HepG2 (cell line): ENCODE measurements around the gene SCN4B. TPM values are rescaled to one million over a fixed set of nuclear protein-coding genes. Genes with fewer than 3 reads are reported as not detected.

Experiments
- ATAC-seq: fragments of 200-7000 bp; cut with Tn5 transposase; 3 replicates; pipeline ENCODE4 v1.9.1; 2020; ENCODE audit warnings: mild to moderate bottlenecking, moderate library complexity
- BruUV-seq: library from RNA; stranded (reverse); fragments of 400-500 nt; replicated peaks from 2 replicates; lab custom pipeline; 2021; lab: Mats Ljungman, UMichigan
- CTCF ChIA-PET: fragments of 300-600 bp; formaldehyde crosslinking; extraction: SDS; loops from one replicate; lab custom pipeline; 2021; ENCODE audit warnings: low total read pairs, inconsistent platforms, low intra/inter-chr PET ratio; lab: Yijun Ruan, JAX
- POLR2A ChIA-PET: fragments of 350-600 bp; sonication (Branson Sonifier 250); formaldehyde crosslinking; loops from one replicate; lab custom pipeline; 2020; ENCODE audit warnings: antibody characterized with exemption, inconsistent platforms; lab: Yijun Ruan, JAX
- DNase-seq: peaks from one replicate; pipeline ENCODE4 v3.0.0-alpha.2; 2015; ENCODE audit warnings: low spot score
- FAIRE-seq: peaks from 3 replicates; lab custom pipeline; 2011; peaks lifted over from hg19 to GRCh38; lab: Jason Lieb, UNC
- H2AFZ ChIP-seq: one replicate; pipeline ENCODE4 v1.6.1; 2011; ENCODE audit warnings: low read length, inconsistent platforms
- H3K27ac ChIP-seq: fragments of 300-600 bp; 3 replicates; pipeline ENCODE4 v1.8.0; 2011; ENCODE audit warnings: mixed run types, mild to moderate bottlenecking, mixed read lengths, low read length, inconsistent platforms; ENCODE audit not compliant: insufficient read depth; ENCODE audit errors: extremely low read length
- H3K27me3 ChIP-seq, 2 experiments: fragments of 200-600 bp in 1 of 2; 2 replicates in 1 of 2; 3 replicates in 1 of 2; pipeline versions ENCODE4 v1.6.0 to v1.8.0; 2011; ENCODE audit warnings: low read length in 2 of 2, mild to moderate bottlenecking in 2 of 2, moderate library complexity in 2 of 2, inconsistent platforms in 1 of 2; ENCODE audit not compliant: insufficient read depth in 2 of 2, control insufficient read depth in 1 of 2
- H3K36me3 ChIP-seq, 2 experiments: fragments of 200-600 bp in 1 of 2; replicated peaks in 1 of 2; 2 replicates in 1 of 2; 3 replicates in 1 of 2; pipeline versions ENCODE4 v1.5.1 to v1.8.0; 2011; ENCODE audit warnings: low read length in 2 of 2, inconsistent platforms in 1 of 2; ENCODE audit not compliant: insufficient read depth in 2 of 2, control insufficient read depth in 1 of 2
- H3K4me1 ChIP-seq: 2 replicates; pipeline ENCODE4 v1.5.1; 2012; ENCODE audit warnings: low read length, inconsistent platforms; ENCODE audit not compliant: insufficient read depth
- H3K4me2 ChIP-seq: 2 replicates; pipeline ENCODE4 v1.6.0; 2011; ENCODE audit warnings: low read depth, low read length, inconsistent platforms
- H3K4me3 ChIP-seq, 3 experiments: fragments of 200-600 bp in 1 of 3; sonication (generic), shearing (Covaris generic) in 1 of 3; replicated peaks in 1 of 3; 2 replicates each; pipeline ENCODE4 v1.5.1; 2011 to 2016; ENCODE audit warnings: low read length in 3 of 3, inconsistent platforms in 2 of 3, low read depth in 2 of 3, mild to moderate bottlenecking in 2 of 3, control low read depth in 1 of 3, mixed read lengths in 1 of 3; ENCODE audit not compliant: insufficient read depth in 1 of 3
- H3K79me2 ChIP-seq: one replicate; pipeline ENCODE4 v1.6.1; 2011; ENCODE audit warnings: low read length, inconsistent platforms; ENCODE audit not compliant: insufficient read depth
- H3K9ac ChIP-seq: 2 replicates; pipeline ENCODE4 v1.6.0; 2011; ENCODE audit warnings: mild to moderate bottlenecking, low read depth, low read length, inconsistent platforms; ENCODE audit not compliant: insufficient read depth
- H3K9me3 ChIP-seq: 2 replicates; pipeline ENCODE4 v1.5.1; 2012; ENCODE audit warnings: mild to moderate bottlenecking, low read length
- H4K20me1 ChIP-seq: 2 replicates; pipeline ENCODE4 v1.6.0; 2011; ENCODE audit warnings: inconsistent platforms, mild to moderate bottlenecking, low read length, moderate library complexity; ENCODE audit not compliant: insufficient read depth
- CTCF ChIP-seq: sonication (generic); formaldehyde crosslinking; IDR thresholded peaks from 2 replicates; pipeline ENCODE4 v1.5.0; 2020; ENCODE audit warnings: mild to moderate bottlenecking, missing genetic modification reagents, moderate library complexity
- GABPA ChIP-seq, 2 experiments: IDR thresholded peaks; 2 replicates each; pipeline ENCODE4 v1.6.1; 2011 to 2016; ENCODE audit warnings: low read depth in 2 of 2, low read length in 1 of 2, missing biosample characterization in 1 of 2, missing genetic modification characterization in 1 of 2
- JUNB ChIP-seq: sonication (generic); formaldehyde crosslinking; IDR thresholded peaks from 2 replicates; pipeline ENCODE4 v1.8.0; 2022; ENCODE audit warnings: missing genetic modification reagents, mild to moderate bottlenecking, borderline replicate concordance
- SKI ChIP-seq: fragments of 450-650 bp; IDR thresholded peaks from one replicate; pipeline ENCODE4 v1.6.1; 2018; ENCODE audit warnings: mild to moderate bottlenecking; ENCODE audit not compliant: partially characterized antibody
- TAF1 ChIP-seq: sonication (generic); formaldehyde crosslinking; IDR thresholded peaks from 2 replicates; pipeline ENCODE4 v1.4.0; 2020; ENCODE audit warnings: missing genetic modification reagents
- ZNF101 ChIP-seq: sonication (generic); formaldehyde crosslinking; IDR thresholded peaks from 2 replicates; pipeline ENCODE4 v1.4.0; 2020; ENCODE audit warnings: mild to moderate bottlenecking, low read depth, missing genetic modification reagents, borderline replicate concordance
- ZNF180 ChIP-seq: sonication (generic); formaldehyde crosslinking; IDR thresholded peaks from 2 replicates; pipeline ENCODE4 v1.4.0; 2020; ENCODE audit warnings: low read depth, missing genetic modification reagents, borderline replicate concordance
- WGBS: methylation state at CpG from one replicate; pipeline ENCODE4 v1.1.6; 2017; ENCODE audit warnings: low lambda C conversion rate; 5-methylcytosine and 5-hydroxymethylcytosine counted together
- in situ Hi-C: cut with HindIII; loops from 2 replicates; pipeline ENCODE4 v1.10.0; 2017; ENCODE audit warnings: low pct_unique_long_range_greater_than_20kb; ENCODE audit not compliant: extremely low pct_ligation_motif_present
- intact Hi-C: fragments of 100-400 bp; cut with micrococcal nuclease; formaldehyde crosslinking; loops from one replicate; pipeline ENCODE4 v1.10.0; 2022; ENCODE audit not compliant: unreplicated experiment
- polyA plus RNA-seq, 8 experiments: library from polyadenylated mRNA; depleted of rRNA in 3 of 8; stranded (reverse) in 7 of 8; unstranded in 1 of 8; fragments of >200 nt; fragmentation: Illumina TruSeq in 4 of 8; extraction: Trizol in 4 of 8; gene quantifications; 2 replicates each; pipeline versions ENCODE4 v1.2.1 to v1.2.3, GENCODE V29; 2011 to 2016; ENCODE audit warnings: low read depth in 4 of 8, missing spikeins in 1 of 8, mixed read lengths in 1 of 8; ENCODE audit not compliant: insufficient read depth in 1 of 8
- total RNA-seq, 5 experiments: library from RNA; depleted of rRNA; stranded (reverse); fragments of >200 nt; fragmentation: Illumina TruSeq; extraction: Trizol; gene quantifications; 2 replicates each; pipeline ENCODE4 v1.2.3, GENCODE V29; 2016; ENCODE audit warnings: low read depth in 1 of 5
- TF ChIP-seq, protein P1 (sequence below): sonication (generic); formaldehyde crosslinking; IDR thresholded peaks from 2 replicates; pipeline ENCODE4 v1.4.0; 2020; ENCODE audit warnings: missing genetic modification reagents

SCN4B gene
- total and polyA plus RNA-seq, 2 of the 13 experiments (the other 11 are each of a cell fraction or from before 2014, with no cell fraction given), result 0.04 to 0.29 TPM

GRCh38 chr11:118147502-118147901 is 5.1 kb downstream of the SCN4B start:
- intact Hi-C loops (loop anchor here (5.0 kb wide), 1 partner anchor 50 kb away; no protein-coding TSS in a partner anchor), in situ Hi-C loops (loop anchor here (5.0 to 25.0 kb wide), 3 partner anchors 145 to 340 kb away; no protein-coding TSS in a partner anchor)
- no peaks in the 10 kb centered on the region for H4K20me1 ChIP-seq
- no peak for FAIRE-seq
- no peak for DNase-seq
- H3K36me3 ChIP-seq, result no peaks in the 10 kb centered on the region
- ChIA-PET CTCF (no interaction called here), POLR2A (no interaction called here)
- H3K4me1 ChIP-seq, result peaks cover 18% of the 10 kb centered on the region; the same call in 1 of the 2 replicates
- no peaks in the 10 kb centered on the region for H3K9me3 ChIP-seq
- no peaks in the 10 kb centered on the region for H3K79me2 ChIP-seq
- ATAC-seq, result no peak
- H3K27me3 ChIP-seq, result peaks cover 5 to 65% of the 10 kb centered on the region in 2 experiments; a peak in 3 of 5 replicates
- TF ChIP-seq JUNB (CRISPR knock-in tag), result no peak
- TF ChIP-seq SKI, result no peak
- TF ChIP-seq, protein P1, sequence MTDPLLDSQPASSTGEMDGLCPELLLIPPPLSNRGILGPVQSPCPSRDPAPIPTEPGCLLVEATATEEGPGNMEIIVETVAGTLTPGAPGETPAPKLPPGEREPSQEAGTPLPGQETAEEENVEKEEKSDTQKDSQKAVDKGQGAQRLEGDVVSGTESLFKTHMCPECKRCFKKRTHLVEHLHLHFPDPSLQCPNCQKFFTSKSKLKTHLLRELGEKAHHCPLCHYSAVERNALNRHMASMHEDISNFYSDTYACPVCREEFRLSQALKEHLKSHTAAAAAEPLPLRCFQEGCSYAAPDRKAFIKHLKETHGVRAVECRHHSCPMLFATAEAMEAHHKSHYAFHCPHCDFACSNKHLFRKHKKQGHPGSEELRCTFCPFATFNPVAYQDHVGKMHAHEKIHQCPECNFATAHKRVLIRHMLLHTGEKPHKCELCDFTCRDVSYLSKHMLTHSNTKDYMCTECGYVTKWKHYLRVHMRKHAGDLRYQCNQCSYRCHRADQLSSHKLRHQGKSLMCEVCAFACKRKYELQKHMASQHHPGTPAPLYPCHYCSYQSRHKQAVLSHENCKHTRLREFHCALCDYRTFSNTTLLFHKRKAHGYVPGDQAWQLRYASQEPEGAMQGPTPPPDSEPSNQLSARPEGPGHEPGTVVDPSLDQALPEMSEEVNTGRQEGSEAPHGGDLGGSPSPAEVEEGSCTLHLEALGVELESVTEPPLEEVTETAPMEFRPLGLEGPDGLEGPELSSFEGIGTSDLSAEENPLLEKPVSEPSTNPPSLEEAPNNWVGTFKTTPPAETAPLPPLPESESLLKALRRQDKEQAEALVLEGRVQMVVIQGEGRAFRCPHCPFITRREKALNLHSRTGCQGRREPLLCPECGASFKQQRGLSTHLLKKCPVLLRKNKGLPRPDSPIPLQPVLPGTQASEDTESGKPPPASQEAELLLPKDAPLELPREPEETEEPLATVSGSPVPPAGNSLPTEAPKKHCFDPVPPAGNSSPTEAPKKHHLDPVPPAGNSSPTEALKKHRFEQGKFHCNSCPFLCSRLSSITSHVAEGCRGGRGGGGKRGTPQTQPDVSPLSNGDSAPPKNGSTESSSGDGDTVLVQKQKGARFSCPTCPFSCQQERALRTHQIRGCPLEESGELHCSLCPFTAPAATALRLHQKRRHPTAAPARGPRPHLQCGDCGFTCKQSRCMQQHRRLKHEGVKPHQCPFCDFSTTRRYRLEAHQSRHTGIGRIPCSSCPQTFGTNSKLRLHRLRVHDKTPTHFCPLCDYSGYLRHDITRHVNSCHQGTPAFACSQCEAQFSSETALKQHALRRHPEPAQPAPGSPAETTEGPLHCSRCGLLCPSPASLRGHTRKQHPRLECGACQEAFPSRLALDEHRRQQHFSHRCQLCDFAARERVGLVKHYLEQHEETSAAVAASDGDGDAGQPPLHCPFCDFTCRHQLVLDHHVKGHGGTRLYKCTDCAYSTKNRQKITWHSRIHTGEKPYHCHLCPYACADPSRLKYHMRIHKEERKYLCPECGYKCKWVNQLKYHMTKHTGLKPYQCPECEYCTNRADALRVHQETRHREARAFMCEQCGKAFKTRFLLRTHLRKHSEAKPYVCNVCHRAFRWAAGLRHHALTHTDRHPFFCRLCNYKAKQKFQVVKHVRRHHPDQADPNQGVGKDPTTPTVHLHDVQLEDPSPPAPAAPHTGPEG (CRISPR knock-in tag), result no peak
- TF ChIP-seq GABPA (IDR thresholded peaks at IDR 0.05; ENCODE audit: low read depth, low read length), result no peak; the same call in 1 of the 2 replicates
- peak; percentile 51 for TF ChIP-seq GABPA (CRISPR knock-in tag; IDR thresholded peaks at IDR 0.05; ENCODE audit: low read depth)
- no peak for TF ChIP-seq ZNF180 (CRISPR knock-in tag)
- no peak for TF ChIP-seq TAF1 (CRISPR knock-in tag)
- TF ChIP-seq ZNF101 (CRISPR knock-in tag), result no peak
- TF ChIP-seq CTCF (CRISPR knock-in tag), result no peak
- no peak overlapping the region for H2AFZ ChIP-seq
- 22% methylated on average over 3 of the region's 3 CpGs for WGBS
- H3K4me2 ChIP-seq, result peak overlapping the region; percentile 14; the same call in 1 of the 2 replicates
- no peak overlapping the region for H3K9ac ChIP-seq
- H3K4me3 ChIP-seq, result no peak overlapping the region
- H3K27ac ChIP-seq, result no peak overlapping the region
- BruUV-seq, result no TSS peak
